Measurements from ENCODE around the gene CPNE6.
"Not testable (repeated sequence)": the region's sequence is repeated elsewhere in the genome, so short reads cannot be mapped to it uniquely, and the experiment has no call there.

Gene CPNE6

DNA sequence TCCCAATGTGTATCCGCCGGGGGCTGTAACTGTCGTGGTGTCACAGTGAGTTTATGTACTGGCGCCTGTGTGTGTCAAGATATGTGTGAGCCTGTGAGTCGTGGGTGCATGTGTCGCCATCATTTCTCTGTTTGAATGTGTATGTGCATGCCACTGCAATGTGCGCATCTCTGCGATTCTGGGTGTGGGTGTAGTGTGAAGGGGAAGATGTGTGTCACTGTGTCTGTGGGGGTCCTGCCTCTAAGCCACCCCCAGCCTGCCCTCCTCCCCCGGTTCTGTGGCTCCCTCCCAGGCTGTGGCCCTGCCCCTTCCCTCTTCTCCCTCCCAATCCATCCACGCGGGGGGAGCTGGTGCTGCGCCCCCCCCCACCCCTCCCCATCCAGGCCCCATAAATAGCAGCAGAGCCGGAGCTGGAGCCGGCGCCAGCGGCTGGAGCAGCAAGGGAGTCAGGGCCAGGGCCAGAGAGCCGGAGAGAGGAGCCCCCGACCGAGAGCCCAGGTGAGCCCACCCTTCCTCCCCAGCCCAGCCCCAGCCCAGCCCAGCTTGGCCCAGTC lies at the start of gene CPNE6:
CPNE6 (plus strand) TSS at position 419 of the 554 bp plus-strand sequence. CDS start 1,375 bp downstream, outside the sequence.
- no peak for DNase-seq (ENCODE audit: low read depth)

DNA sequence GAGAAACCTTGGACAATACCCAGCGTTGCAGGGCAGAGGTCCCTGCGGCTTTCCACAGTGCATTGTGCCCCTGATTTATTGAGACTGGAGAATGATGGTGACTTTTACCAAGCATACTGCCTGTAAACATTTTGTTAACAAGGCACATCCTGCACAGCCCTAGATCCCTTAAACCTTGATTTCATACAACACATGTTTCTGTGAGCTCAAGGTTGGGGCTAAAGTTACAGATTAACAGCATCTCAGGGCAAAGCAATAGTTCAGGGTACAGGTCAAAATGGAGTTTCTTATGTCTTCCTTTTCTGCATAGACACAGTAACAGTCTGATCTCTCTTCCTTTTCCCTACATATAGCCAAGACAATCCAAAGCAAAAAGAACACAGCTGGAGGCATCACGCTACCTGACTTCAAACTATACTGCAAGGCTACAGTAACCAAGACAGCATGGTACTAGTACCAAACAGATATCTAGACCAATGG lies 46.4 kb upstream of the CPNE6 start:
- not testable (repeated sequence) for DNase-seq (ENCODE audit: low read depth)

- DNase-seq (ENCODE audit: low read depth): not testable (repeated sequence)
Observed at GRCh38 chr14:24029687-24030086, 41.7 kb upstream of the CPNE6 start.

- DNase-seq (ENCODE audit: low read depth): not testable (repeated sequence)
Observed at GRCh38 chr14:24031331-24031730, 40.0 kb upstream of the CPNE6 start.

DNA sequence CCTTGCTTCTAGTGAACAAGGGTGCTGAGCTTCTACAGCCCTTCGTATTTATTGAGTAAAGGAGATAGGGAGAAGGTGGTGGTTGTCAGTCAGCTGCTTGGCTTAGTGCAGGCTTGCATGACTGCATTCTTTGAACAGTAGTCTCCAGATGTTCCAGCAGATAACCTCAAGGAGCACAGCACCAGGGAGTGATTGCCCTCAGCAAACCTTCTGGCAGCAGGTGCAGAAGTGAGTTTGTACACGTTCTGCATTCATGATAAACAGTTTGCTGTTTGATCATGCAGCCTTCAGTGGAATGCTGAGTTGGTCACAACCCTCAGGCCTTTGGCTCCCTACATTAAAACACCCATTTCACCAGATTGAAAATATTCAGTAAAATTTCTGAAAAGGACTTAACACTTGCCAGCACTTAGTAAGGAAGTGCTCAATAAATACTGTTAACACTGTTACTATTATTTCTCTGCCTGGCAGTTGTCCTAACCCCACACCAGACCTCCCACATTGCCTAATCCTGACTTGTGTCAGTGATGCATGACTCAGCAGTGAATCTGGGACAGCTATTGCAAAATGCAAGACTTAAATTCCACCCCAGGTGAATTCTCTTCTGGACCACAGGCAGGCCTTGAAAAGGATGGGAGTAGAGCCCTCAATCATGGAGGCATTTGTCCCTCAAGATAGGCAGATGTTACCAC lies 38.5 kb upstream of the CPNE6 start:
- DNase-seq (ENCODE audit: low read depth): no peak

- not testable (repeated sequence) for DNase-seq (ENCODE audit: low read depth)
Observed at GRCh38 chr14:24035769-24036168, 35.6 kb upstream of the CPNE6 start.

- peak; percentile 49 for DNase-seq (ENCODE audit: low read depth)
Observed at GRCh38 chr14:24036169-24036962, 35.0 kb upstream of the CPNE6 start.

DNA sequence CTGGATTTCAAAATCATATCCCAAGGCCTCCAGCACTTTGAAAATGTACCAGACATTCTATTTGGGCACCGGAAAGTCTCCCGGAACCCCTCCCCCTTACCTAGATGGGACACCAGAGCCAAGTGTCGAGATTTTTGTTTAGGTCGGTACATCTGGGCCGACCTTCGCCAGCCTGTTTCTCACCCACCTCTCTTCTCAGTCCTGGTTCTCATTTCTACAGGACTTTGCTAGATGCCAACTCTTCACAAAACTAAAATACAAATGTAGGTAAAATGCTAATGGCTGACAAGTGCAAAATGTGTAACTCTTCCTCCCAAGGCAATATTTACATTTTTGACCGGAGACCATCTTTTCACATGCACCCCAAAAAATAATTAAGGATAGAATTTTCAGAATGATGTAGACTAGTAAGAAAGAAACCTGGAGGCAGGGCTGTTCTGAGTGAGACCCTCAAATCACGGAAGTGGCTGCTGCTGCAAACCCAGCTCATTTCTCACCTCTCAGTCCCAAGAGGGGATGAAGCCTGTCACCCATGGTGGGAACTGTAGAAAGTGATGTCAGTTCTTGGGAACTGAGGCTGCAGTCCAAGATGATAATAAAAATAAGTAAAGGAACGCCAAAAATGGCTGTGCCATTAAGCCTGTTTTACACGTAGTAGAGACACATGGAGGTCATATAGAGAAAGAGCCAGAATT lies 34.3 kb upstream of the CPNE6 start:
- not testable (repeated sequence) for DNase-seq (ENCODE audit: low read depth)

- no peak for DNase-seq (ENCODE audit: low read depth)
Observed at GRCh38 chr14:24037658-24038037, 33.7 kb upstream of the CPNE6 start.

DNA sequence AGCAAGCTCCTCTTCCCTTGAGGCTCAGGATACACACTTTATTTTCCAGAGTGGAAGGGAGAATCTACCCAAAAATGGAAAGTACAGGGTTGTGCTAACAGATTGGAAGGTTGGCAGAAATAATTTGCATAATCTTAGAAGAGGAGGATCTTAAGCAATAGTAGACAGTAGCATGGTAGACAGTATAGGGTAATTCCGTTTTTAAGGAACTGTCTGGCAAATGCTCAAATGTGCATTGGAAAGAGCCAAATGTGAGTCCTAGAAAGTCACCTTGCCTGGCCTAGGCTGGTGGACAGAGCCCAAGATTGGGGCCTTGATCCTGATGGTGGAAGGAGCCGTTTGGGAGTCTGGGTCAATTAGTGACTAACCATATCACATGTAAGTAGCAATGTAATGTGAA lies 32.7 kb upstream of the CPNE6 start:
- no peak for DNase-seq (ENCODE audit: low read depth)

DNA sequence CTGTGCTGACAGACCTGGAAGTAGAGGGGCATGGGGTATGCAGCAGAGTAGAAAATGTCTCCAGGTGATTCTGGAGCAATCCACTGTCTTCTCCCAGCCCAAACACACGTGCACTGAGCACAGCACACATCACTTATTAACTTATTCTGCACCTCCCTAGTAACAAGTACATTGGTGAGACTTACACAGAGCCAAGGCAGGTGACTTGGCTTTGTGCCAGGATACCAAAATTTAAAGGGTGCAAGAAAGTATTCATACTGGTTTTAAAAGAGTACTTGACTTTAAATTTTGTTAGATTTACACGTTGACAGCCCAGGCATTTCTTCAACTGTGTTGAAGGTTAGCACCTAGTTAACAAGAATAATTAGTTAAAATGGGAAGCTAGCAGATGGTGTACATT lies 30.7 kb upstream of the CPNE6 start:
- no peak for DNase-seq (ENCODE audit: low read depth)

DNA sequence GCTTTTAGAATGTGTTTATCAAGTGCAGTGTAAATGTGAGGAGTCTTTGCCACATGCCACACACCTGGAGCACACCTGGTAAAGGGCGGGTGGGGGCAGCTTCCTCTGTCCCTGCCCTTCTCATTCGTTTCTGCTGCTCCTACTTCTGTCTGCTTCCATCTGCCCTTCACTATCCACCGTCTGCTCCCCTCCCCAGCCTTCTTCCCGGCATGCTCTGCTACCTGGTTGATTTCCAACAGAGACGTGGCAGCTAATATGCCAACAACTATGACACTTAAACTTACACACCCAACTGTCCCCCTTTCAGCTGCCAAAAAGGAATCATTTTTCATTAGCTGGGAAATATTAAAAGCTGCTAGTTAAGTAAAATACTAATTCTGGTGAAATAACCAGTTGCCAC lies 28.6 kb upstream of the CPNE6 start:
- no peak for DNase-seq (ENCODE audit: low read depth)

DNA sequence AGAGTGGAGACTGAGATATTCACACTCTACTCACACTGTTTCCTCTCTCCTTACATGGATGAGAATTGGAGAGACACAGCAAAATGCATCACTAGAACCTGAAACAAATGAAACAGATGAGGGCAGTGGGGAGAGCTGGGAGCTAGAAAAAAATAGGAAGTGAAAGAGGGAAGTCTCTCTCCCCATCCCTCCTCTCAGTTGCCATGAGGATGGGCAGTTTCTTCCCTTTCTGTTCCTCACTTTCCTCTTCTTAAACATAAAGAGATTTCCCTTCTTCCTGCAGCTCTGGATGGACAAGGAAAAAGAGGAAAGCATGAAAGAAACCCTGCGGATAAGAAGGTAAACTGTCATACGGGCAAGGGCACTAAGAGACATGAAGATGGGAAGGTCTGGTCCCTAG lies 22.4 kb upstream of the CPNE6 start:
- not testable (repeated sequence) for DNase-seq (ENCODE audit: low read depth)

DNA sequence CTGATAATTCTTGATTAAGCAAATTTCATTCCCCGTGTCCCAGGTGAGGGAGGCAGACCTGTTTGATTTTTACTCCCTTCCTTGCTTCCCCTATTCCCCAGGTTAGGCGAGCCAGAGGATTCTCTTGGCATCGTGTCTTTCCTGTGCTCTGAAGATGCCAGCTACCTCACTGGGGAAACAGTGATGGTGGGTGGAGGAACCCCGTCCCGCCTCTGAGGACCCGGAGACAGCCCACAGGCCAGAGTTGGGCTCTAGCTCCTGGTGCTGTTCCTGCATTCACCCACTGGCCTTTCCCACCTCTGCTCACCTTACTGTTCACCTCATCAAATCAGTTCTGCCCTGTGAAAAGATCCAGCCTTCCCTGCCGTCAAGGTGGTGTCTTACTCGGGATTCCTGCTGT lies 20.6 kb upstream of the CPNE6 start:
- not testable (repeated sequence) for DNase-seq (ENCODE audit: low read depth)

DNA sequence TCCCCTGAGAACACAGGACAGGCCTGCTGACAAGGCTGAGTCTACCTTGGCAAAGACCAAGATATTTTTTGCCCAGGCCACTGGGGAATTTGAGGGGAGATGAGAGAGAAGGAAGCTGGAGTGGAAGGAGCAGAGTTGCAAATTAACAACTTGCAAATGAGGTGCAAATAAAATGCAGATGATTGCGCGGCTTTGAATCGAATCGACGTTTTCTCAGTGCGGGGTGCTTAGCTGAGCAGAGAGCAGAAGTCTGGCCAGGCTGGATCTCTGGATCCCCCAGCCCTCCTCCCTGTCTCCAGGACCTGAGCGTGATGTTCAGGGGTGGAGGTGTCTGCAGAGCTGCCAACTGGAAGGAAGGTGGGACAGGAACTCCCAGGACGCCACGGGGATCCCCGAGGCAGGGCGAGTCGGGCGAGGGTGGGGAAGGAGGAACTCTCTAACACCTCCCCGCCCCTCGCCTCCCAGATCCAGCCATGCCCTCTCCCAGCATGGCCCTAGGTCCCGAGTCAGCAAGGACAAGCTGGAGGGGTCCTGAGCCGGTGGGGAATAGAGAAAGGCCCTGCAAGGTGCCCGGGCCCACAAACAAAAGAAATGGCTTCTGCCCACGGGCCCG lies 20.1 kb upstream of the CPNE6 start:
- no peak for DNase-seq (ENCODE audit: low read depth)

- DNase-seq (ENCODE audit: low read depth): peak; percentile 46
Observed at GRCh38 chr14:24051789-24052655, 19.3 kb upstream of the CPNE6 start, which contains the start of gene CARMIL3. CARMIL3 (plus strand) TSS chr14:24052009; CDS start chr14:24052154, 145 bp downstream.

DNA sequence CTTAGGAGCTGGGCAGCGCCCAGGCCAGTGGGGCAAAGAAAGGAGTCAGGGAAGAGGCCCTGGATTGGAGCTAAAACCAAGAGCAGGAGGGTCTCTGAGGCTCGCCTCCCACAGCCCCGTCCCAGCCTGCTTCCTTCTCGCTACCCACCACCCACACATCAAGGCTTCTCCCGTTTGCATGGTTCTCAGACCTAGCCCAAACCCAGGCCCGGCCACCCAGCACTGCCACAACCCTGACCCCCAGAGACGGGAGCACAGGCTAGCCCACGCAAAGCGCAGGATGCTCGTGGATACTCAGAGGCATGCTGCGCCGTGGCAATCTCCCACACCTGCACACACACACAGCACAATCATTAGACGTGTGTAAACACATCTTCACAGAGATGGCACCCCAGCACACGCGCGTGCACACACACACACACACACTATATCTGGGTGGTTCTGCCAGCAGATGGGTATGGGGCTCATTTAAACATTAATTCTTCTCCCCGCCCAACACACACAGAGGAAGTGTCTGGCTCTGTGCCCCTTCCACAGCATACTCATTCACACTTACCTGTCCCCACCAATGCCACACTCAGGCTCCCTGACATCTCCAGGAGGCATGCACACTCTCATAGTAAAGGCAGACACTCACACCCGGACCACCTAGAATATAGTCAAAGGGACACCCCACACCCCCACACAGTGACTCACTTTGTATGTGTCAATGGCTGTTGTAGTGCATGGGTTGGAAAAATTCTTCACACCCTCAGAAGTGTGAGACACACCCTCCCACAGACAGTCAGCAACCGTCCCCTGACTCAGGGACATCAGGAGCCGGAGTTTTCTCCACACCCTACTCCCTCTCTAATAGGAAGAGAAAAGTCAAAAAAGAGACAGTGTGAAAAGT lies 18.5 kb upstream of the CPNE6 start:
- no peak for DNase-seq (ENCODE audit: low read depth)

- DNase-seq (ENCODE audit: low read depth): no peak
Observed at GRCh38 chr14:24053548-24054323, 17.6 kb upstream of the CPNE6 start.

GRCh38 chr14:24054324-24054641 lies 17.1 kb upstream of the CPNE6 start:
- no peak for DNase-seq (ENCODE audit: low read depth)

Measured in activated T-cell treated with anti-CD3 and anti-CD28 coated beads for 1 hour (primary cell).